Stimulated activated CD4-positive, alpha-beta T cell treated with anti-CD3 and anti-CD28 coated beads, Interleukin-1b, Interleukin-23, amount 100 ng/mL, for 1 hour (primary cell): Measurements from ENCODE around the gene SLC1A2.

Source experiments
- DNase-seq, 2 donors: peaks; one replicate each; pipeline ENCODE4 v3.0.0-alpha.2; 2020; ENCODE audit warnings: low read depth in 2 of 2

The SLC1A2 gene

DNA sequence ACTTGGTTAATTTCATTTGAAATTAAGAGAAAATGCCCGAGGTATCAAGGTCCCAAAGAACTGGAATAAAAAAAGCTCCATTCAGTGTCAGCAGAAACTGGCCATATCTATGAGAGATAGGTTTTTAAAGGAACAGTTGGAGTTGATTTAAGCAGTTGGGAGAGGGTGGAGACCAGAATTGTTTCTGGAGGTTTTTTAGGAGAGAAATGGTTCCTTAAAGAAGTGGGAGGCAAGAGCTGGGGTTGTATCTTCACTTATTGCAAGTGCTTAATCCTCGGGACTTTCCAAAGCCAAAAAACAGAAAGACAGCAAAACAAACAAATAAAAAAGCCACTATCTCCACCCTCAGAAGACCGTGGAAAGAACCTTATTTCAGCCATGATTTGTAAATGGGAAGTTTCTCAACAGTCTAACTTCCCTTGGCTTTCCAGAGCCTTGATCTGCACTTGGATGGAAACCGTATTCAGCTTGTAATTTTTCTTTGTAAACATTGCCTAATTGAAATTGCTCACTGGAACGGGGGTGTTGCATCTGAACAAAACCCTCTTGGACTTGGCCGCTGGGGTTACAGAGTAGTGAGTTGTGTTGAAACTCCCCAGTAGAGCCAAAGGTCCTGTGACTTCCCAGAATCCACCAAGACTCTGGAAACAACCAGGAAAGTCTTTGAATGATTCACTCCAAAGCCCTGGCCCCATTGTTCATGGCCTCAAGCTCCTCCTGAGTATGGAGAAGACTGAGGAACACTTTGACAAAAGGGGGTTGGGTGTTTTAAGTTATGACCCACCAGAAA is 115.6 kb downstream of the SLC1A2 start:
- no peak for DNase-seq

DNA sequence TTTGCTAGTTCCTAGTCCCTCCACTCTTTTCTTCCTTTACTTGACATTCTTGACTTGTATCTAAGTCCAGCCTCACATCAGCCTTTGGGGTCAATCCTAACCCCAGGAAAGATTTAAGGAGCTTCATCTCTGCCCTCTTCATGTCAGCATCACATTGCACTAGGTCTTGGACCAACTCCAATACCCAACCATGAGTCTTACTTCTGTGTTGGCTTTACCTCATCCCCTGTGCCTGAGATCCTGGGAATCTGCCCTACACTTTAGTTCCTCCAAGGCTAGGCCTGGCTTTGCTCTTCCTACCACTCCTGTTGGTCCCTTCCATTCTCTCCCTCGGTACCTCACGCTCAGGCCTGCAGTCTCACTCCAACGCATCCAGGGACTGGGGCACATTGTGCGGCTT is 117.0 kb downstream of the SLC1A2 start:
- DNase-seq = no peak

- no peak for DNase-seq
Observed at GRCh38 chr11:35298369-35298768, 121.0 kb downstream of the SLC1A2 start.

- no peak for DNase-seq
Observed at GRCh38 chr11:35295751-35296150, 123.6 kb downstream of the SLC1A2 start.

GRCh38 chr11:35293699-35294098 is 125.7 kb downstream of the SLC1A2 start:
- DNase-seq = no peak

DNA sequence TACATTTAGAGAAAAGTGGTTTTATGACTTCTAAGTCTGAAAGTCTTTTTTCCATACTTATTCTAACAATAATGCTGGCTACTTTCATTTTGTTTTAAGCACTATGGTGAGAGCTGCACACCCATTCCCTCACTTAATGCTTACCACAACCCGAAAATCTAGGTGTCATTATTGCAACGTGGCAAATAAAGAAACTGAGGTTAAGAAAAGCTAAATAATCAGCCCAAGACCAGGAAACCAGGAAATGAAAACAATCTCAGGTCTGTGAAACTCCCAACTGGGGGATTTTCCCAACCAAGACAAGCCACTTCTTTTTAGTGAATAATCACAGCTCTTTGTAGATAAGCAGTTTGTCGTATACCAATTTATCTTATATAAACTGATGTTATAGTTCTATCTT is 126.3 kb downstream of the SLC1A2 start:
- DNase-seq = no peak

GRCh38 chr11:35292279-35292678 is 127.1 kb downstream of the SLC1A2 start:
- no peak for DNase-seq

- no peak for DNase-seq
Observed at GRCh38 chr11:35290876-35291275, 128.5 kb downstream of the SLC1A2 start.

GRCh38 chr11:35289821-35290220 is 129.5 kb downstream of the SLC1A2 start:
- DNase-seq = no peak

- DNase-seq = no peak
Observed at GRCh38 chr11:35288817-35289541, 130.4 kb downstream of the SLC1A2 start.

DNA sequence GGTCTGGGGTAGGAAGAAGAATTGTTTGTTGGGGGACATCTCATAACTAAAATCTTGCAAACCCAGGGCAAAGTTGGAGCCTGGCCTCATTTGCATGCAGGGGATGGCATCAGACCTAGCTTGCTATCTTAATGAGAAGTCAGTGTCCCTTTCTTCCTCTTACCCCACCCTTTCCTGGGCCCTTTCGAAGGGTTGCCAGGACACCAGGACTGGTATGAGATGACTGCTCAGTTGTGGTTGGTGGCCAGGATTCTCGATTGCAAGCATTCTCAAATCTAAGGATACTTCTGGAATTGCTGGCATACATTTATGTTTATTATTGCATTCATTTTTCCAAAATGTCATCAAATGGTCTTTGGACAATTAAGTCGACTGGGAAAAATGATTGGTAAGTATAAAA is 131.0 kb downstream of the SLC1A2 start:
- no peak for DNase-seq

GRCh38 chr11:35287344-35287890 is 131.9 kb downstream of the SLC1A2 start:
- no peak for DNase-seq

- no peak for DNase-seq
Observed at GRCh38 chr11:35286126-35286525, 133.2 kb downstream of the SLC1A2 start.

DNA sequence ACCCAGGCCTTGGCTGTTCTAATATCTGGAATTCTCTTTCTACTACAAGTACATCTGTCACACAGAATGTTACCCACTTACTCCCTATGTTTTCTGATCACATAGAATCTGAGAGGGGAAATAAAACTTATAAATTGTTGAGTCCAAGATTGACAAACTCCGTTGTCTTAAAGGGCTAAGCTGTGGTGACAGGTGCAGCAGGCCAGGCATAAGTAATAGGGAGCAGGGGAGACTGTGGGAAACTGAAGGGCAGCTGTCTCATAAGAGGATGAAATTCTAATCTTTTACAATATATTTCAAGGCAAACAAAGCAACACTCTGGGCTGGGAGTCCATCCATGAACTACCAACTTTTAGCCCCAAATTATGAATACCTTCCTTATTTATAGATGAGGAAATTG is 133.9 kb downstream of the SLC1A2 start:
- no peak for DNase-seq

DNA sequence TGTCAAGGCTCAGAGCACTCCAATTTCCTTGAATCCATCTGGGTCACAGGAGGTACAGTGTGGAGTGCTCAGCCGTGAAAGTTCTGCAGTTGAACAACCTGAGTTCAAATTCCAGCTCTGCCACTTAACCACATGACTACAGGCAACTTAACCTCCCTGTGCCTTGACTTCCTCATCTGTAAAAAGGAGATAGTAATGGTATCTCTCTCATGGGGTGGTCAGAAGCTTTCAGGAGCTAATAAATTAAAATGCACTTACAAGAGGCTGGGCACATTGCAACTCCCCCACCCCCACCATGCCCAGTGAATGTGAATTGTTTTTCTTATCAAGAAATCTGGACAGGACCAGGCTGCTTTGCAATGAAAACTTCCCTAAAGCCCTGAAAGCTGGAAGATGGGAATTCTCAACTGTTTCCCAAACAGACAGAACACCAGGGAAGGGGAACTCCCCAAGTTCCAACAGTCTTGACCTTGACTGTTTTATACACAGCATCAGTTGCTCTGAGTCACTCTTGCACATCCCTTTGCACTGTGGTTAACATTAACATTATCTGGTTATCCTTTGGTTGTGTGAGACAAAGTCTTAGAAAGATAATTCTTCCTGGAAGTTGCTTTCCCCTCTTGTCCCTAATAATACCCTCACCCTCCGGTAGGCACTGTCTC is 137.0 kb downstream of the SLC1A2 start:
- DNase-seq = no peak

DNA sequence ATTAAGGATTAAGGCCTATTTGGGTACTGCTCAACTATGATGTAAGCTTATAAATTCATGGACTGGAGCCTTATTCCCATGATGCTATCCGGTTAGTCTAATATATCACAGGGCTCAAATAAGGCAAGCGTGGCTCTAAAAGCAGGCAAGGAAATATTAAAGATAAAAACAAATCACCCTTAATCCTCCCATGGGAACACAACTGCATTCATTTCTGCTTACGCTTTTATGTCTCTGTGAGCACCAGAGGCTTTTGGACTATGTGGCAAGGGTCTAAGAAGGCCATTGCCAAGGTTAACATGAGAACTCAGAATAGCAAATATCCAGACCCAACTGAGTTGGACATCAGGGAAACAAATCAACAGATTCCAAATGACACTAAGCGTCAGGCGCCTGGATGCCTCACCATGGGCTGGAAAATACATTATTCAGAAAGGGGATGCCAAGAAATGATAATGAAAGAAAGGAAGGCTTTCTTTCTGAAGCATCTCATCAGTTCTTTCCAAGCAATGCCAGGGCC is 138.1 kb downstream of the SLC1A2 start:
- no peak for DNase-seq

DNA sequence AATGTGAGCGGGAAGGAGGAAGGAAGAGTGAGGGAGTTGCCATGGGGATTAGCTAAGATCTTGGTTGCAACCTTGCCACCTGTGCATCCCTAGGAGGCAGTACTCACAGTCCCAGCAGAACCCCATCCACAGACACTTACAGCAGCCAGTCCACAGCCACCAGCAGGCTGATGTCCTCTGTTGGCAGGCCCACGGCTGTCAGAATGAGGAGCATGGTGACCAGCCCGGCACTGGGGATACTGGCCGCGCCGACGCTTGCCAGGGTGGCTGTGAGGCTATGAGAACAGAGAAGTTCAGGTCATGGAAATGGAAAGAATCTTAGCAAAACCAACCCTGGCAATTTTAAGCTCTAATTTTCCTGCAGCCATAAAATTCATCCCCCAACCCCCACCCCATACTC is 138.6 kb downstream of the SLC1A2 start:
- no peak for DNase-seq

GRCh38 chr11:35277827-35278226 is 141.5 kb downstream of the SLC1A2 start:
- no peak for DNase-seq

- no peak for DNase-seq
Observed at GRCh38 chr11:35276396-35277145, 142.8 kb downstream of the SLC1A2 start.

DNA sequence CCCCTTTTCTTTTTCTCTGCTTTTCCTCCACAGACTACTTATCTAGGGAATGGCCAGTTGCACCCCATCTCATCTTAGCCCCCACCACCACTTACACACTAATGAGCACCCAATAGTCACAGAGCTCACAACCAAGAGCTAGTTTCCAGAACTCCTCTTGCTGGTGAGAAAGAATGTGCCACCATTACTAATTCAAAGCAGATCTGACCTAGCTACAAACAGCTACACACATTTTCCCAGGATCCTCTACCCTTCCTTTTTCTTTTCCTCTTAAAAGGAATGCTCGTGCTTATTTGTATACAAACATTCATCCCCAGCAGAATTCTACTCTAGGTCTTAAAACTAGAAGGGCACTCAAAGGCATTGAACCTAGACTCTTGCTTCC is 143.6 kb downstream of the SLC1A2 start:
- DNase-seq = no peak

DNA sequence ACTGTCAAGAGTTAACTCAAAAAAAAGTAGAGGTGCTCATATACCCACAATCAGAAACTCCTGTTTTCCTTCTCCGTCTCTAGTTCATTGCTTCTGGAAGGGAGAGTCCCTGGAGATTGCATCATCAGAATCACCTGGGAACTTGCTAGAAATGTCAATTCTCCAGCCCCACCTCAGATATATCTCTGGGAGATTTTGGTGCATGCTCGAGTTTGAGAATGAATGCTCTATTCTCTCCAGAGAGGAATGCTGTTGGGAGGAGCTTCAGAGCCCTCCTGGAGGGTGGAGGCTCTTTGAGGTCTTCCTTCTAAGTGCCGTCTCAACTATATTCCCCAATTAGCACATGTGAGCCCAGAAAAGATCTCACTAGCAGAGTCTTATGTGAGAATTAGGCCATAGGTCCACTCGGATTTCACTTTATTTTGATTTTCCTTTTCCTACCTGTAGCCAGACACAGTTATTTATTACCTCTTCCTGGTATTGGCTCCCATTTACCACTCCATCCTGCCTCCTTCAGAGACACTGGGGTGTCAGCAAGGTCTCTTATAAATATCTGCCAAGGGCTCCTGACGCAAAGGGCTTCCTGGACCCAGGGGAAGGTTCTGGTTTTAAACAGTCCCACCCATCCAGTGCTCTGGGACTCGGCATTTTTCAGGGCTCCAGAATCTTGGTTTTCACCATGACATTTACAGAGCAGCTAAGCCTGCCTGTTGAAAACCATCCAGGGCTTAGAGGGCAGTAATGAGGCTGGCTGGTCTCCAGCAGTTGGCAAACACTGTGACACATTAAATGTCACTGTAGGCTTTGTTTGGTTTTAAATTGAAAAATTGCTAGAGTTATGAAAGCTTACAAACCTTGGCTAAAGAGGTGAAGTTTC is 144.2 kb downstream of the SLC1A2 start:
- no peak for DNase-seq
